ENCODE data around the gene KANK2. TPM values are rescaled to one million over a fixed set of nuclear protein-coding genes. Genes with fewer than 3 reads are reported as not detected.

KANK2 gene
- total and polyA plus RNA-seq, 2 of the 13 experiments (the other 11 are each of a cell fraction or from before 2014, with no cell fraction given) = 5.7 to 12.9 TPM

- H3K9me3 ChIP-seq (ENCODE audit: low read length) = no peaks in the 10 kb centered on the region
- ChIA-PET POLR2A (interaction anchor here (0.8 kb wide), 1 partner anchor 70 kb away, joined by 4 read pairs; no protein-coding TSS in a partner anchor), CTCF (ENCODE audit: low intra/inter-chr PET ratio, low total read pairs) (no interaction called here)
- TF ChIP-seq ZNF382 (CRISPR knock-in tag; IDR thresholded peaks at IDR 0.05; ENCODE audit: borderline replicate concordance) = no peak
- TF ChIP-seq SIX1 (CRISPR knock-in tag; IDR thresholded peaks at IDR 0.05; ENCODE audit: borderline replicate concordance) = no peak
- TF ChIP-seq ZNF558 (CRISPR knock-in tag; IDR thresholded peaks at IDR 0.05; ENCODE audit: borderline replicate concordance) = no peak
- TF ChIP-seq KLF9 (CRISPR knock-in tag; IDR thresholded peaks at IDR 0.05; ENCODE audit: low read depth) = no peak
- TF ChIP-seq MAZ (IDR thresholded peaks at IDR 0.05; ENCODE audit: borderline replicate concordance, low read depth, low read length) = no peak
- no peak for TF ChIP-seq MAZ (CRISPR knock-in tag; IDR thresholded peaks at IDR 0.05; ENCODE audit: low read depth)
- TF ChIP-seq HINFP (CRISPR knock-in tag; IDR thresholded peaks at IDR 0.05; ENCODE audit: low read depth) = no peak
- TF ChIP-seq KMT2B (CRISPR knock-in tag; IDR thresholded peaks at IDR 0.05) = no peak
- TF ChIP-seq ZMYM3 (CRISPR knock-in tag; IDR thresholded peaks at IDR 0.05) = peak; percentile 48; the same call in 1 of the 2 replicates
- TF ChIP-seq TSC22D2 (CRISPR knock-in tag; IDR thresholded peaks at IDR 0.05; ENCODE audit: borderline replicate concordance) = no peak
- TF ChIP-seq ZNF629 (CRISPR knock-in tag; conservative IDR thresholded peaks at IDR 0.05) = peak; percentile 90
- no peak for TF ChIP-seq ZNF552 (CRISPR knock-in tag; IDR thresholded peaks at IDR 0.05; ENCODE audit: borderline replicate concordance)
- TF ChIP-seq MYC (CRISPR knock-in tag; IDR thresholded peaks at IDR 0.05; ENCODE audit: borderline replicate concordance) = no peak
- TF ChIP-seq EP300 (IDR thresholded peaks at IDR 0.05; ENCODE audit: low read depth in 2 of 2, low read length in 2 of 2) = no peak
- TF ChIP-seq EP300 (CRISPR knock-in tag; IDR thresholded peaks at IDR 0.05; ENCODE audit: borderline replicate concordance) = no peak
- H3K4me3 ChIP-seq (replicated peaks in 1 of 3; ENCODE audit: insufficient read depth in 1 of 3, low read depth in 2 of 3, low read length in 3 of 3) = no peak overlapping the region
- no peak overlapping the region for H3K27ac ChIP-seq (ENCODE audit: extremely low read length, insufficient read depth, low read length)
- intact Hi-C loops (cut with micrococcal nuclease; ENCODE audit: unreplicated experiment) (no loop called here), in situ Hi-C loops (cut with HindIII; ENCODE audit: extremely low pct_ligation_motif_present, low pct_unique_long_range_greater_than_20kb) (loop anchor here (5.0 kb wide), 1 partner anchor 42 kb away; the partner anchor contains the start of gene SPC24)
- H3K79me2 ChIP-seq (ENCODE audit: insufficient read depth, low read length) = no peaks in the 10 kb centered on the region
- H3K36me3 ChIP-seq (replicated peaks in 1 of 2; ENCODE audit: control insufficient read depth in 1 of 2, insufficient read depth in 2 of 2, low read length in 2 of 2) = peaks cover 2 to 6% of the 10 kb centered on the region in 2 experiments; a peak in 1 of 5 replicates
- H4K20me1 ChIP-seq (ENCODE audit: insufficient read depth, low read length) = no peaks in the 10 kb centered on the region
- WGBS (ENCODE audit: low lambda C conversion rate) = 93% methylated on average over 5 of the region's 5 CpGs
- DNase-seq (ENCODE audit: low spot score) = no peak
- ATAC-seq = no peak
- peaks cover 18% of the 10 kb centered on the region for H3K4me1 ChIP-seq (ENCODE audit: insufficient read depth, low read length)
- no peak overlapping the region for H2AFZ ChIP-seq (ENCODE audit: low read length)
- H3K27me3 ChIP-seq (ENCODE audit: control insufficient read depth in 1 of 2, insufficient read depth in 2 of 2, low read length in 2 of 2) = no peaks in the 10 kb centered on the region; a peak in 1 of 5 replicates
- H3K4me2 ChIP-seq (ENCODE audit: low read depth, low read length) = no peak overlapping the region
- no peak overlapping the region for H3K9ac ChIP-seq (ENCODE audit: insufficient read depth, low read depth, low read length)
- FAIRE-seq = no peak
- no TSS peak for BruUV-seq (replicated peaks)
Measured at GRCh38 chr19:11199517-11199916, 2.2 kb upstream of the KANK2 start.

All from HepG2 (cell line).